ENCODE results near the gene GMCL2. TPM values are rescaled to one million over a fixed set of nuclear protein-coding genes. Genes with fewer than 3 reads are reported as not detected.

GMCL2 gene
- total and polyA plus RNA-seq, 9 of the 15 experiments (the other 6 are each of a cell fraction or from before 2014, with no cell fraction given): 0.04 TPM; not detected in 8

GRCh38 chr5:178232124-178232919 is 45.2 kb upstream of the GMCL2 start, which contains the start of gene PHYKPL (continued):
- TF ChIP-seq ZBTB40 (IDR thresholded peaks at IDR 0.05) (peak; percentile 27; the same call in 1 of the 2 replicates), ZBTB40 (CRISPR knock-in tag; IDR thresholded peaks at IDR 0.05) (no peak), ZFP36 (IDR thresholded peaks at IDR 0.05; ENCODE audit: low read depth, low read length, partially characterized antibody) (no peak), HES1 (IDR thresholded peaks at IDR 0.05; ENCODE audit: low read depth) (no peak), RBM25 (IDR thresholded peaks at IDR 0.05; ENCODE audit: low read depth, low read length, severe bottlenecking) (no peak), HMGXB4 (CRISPR knock-in tag; IDR thresholded peaks at IDR 0.05) (peak; percentile 92), THAP7 (CRISPR knock-in tag; IDR thresholded peaks at IDR 0.05) (no peak), SNIP1 (IDR thresholded peaks at IDR 0.05; ENCODE audit: low read depth) (no peak), E2F5 (CRISPR knock-in tag; IDR thresholded peaks at IDR 0.05) (no peak), SRSF7 (optimal IDR thresholded peaks at IDR 0.05; ENCODE audit: low read depth, low read length) (no peak), ADNP (tag; IDR thresholded peaks at IDR 0.05) (no peak), MTA2 (IDR thresholded peaks at IDR 0.05; ENCODE audit: low read depth) (no peak), SUPT5H (IDR thresholded peaks at IDR 0.05) (peak; percentile 61; the same call in 1 of the 2 replicates), ZNF717 (CRISPR knock-in tag; IDR thresholded peaks at IDR 0.05) (no peak)

Data from K562 (cell line).